GM19452 (cell line): ENCODE data around the gene GRIP1.
A peak's percentile ranks its signal among the peaks of the same experiment; 100 is the strongest.
"Not testable (repeated sequence)": the region's sequence is repeated elsewhere in the genome, so short reads cannot be mapped to it uniquely, and the experiment has no call there.

Source experiments
- ATAC-seq: cut with Tn5 transposase; IDR thresholded peaks from one replicate; pipeline ENCODE4 v1.9.1; 2021; ENCODE audit not compliant: unreplicated experiment

Gene GRIP1

DNA sequence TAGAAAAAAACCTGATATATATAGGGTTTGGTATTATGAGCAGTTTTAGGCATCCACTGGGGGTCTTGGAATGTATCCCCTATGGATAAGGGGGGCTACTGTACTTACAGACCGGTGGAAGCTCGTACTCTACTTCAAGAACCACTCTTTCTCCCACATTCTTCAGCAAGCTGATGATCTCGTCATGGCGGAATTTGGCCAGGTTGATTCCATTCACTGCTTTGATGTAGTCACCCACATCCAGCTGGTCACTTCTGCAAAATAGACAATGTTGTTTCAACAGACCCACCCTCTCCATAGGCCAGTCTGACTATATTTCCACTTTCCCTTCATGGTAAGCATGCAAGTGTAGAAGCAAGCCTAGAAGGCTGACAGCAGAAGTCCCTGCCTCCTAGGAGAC, 139.9 kb downstream of the GRIP1 start:
- ATAC-seq: no peak

DNA sequence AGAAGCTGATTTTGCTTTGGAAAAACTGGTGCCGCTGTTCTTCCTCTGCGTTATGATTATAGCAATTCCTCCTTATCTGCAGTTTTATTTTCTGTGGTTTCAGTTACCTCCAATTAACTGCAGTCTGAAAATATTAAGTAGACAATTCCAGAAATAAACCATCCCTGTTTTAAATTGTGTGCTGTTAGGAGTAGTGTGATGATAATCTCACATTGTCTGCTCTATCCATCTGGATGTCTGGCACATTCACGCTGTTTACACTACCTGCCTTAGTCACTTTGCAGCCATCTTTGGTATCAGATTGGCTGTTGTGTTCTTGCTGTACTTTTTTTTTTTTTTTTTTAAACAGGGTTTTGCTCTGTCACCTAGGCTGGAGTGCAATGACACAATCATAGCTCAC, 141.0 kb downstream of the GRIP1 start:
- no peak for ATAC-seq

DNA sequence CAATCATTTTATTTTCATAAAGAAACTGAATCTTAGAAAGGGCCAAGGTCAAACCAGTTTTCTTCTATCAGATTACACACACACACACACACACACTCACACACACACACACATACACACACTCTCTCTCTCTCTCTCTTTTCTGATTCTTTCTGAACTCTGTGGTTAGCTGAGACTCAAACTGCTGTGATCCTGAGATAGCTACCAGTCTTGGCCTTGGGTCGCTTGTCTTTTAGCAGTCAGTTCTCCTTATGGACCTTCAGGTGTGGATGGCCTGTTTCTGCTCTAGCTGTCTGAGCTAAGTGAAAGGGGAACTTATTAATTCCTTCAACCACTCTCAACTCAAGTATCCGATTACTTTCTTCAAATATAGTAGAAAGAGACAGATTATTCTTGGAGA, 145.1 kb downstream of the GRIP1 start:
- ATAC-seq: no peak

DNA sequence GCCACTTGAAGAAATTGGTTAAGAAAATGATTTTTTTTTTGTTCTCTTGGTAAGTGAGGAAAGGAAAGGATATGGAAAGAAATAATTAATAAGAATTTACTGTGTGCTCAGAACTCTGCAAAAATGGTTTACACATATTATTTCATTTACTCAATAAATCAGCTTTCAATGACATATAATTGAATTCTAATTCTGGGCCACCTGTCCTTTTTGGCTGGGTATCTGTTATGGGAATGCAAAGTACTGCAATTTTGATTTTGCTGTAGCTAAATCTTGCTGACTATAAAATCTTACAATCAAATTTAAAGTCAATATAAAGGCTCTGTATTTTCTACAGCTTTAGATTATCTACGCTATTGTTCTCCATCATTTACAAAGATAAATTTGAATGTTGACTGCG, 147.1 kb downstream of the GRIP1 start:
- no peak for ATAC-seq

DNA sequence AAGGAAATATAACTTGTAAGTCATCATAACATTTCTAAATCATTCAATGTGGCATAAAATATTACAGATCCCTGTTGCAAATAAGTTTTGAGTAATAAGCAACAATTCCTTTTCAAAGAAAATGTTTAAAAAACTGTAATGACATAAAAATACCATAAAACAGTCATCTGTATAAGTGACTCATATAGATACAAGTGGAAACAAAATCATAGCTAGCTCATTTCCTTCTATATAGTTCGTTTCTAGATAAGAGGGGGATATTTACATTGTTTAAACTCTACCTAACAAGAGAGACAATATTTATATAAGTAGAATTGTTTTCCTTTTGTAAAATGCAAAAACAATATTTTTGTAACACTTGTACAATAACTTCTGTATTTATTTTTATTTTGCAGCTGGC, 148.9 kb downstream of the GRIP1 start:
- no peak for ATAC-seq

DNA sequence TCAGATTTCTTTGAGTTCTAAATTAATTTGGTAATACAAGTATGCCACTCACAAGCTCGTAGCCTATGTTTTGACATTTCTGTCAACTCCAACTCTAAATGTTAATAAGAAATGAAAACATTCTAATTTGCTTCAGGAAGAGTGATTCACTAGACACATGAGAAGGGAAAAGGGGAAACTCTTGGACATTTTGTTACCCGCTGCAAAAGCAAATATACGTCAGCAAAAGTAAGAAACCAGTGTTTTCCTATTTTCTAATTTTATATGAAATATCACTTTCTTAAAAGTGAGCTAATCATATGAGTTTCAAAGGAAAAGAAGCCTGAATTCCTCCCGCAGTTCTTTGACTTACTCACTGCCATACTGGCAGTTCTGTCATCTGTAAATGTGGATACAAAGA, 162.3 kb downstream of the GRIP1 start:
- ATAC-seq: no peak

- no peak for ATAC-seq
Measured at GRCh38 chr12:66516133-66516532, 162.7 kb downstream of the GRIP1 start.

DNA sequence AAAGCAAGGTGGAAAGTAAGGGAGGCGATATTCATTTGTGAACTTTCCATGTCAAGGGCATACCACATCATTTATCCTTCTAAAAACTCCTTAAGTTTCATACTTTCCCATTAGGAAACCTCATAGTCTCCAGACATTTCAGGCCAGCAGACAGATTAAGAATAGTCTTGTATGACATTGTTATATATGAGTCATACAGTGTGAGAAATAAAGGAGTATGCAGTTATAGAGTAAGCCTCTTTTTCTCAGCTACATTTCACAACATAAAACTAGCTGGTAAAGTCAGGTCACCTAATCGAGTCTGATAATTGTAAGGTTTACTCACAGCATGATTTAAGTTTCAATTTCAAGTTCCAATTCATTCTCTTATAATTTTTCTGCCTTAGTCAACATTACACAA, 164.3 kb downstream of the GRIP1 start:
- no peak for ATAC-seq

- ATAC-seq: no peak
Measured at GRCh38 chr12:66508025-66508424, 170.9 kb downstream of the GRIP1 start.

GRCh38 chr12:66503746-66504145, 175.1 kb downstream of the GRIP1 start:
- no peak for ATAC-seq

DNA sequence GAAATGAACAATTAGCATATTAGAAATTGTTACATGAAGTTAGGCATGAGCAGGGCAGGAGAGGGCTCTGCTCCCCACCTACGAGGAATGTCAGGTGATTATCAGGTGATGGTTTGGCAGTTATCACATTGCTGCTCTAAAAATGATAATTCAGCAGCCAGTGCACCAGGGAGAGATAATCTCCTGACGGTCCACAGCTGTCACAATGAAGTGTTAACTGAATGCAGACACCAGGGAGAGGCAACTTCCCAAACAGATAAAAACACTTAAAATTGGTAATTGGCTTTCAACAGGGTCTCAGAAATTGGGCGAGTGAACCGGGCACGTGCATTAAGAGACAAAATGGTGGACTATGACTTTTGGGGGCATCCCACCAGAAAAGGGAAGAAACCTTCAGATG, 176.0 kb downstream of the GRIP1 start:
- no peak for ATAC-seq

GRCh38 chr12:66500841-66501240, 178.0 kb downstream of the GRIP1 start:
- ATAC-seq: peak; percentile 87

GRCh38 chr12:66500091-66500490, 178.8 kb downstream of the GRIP1 start:
- ATAC-seq: no peak

GRCh38 chr12:66499000-66499399, 179.9 kb downstream of the GRIP1 start:
- no peak for ATAC-seq

DNA sequence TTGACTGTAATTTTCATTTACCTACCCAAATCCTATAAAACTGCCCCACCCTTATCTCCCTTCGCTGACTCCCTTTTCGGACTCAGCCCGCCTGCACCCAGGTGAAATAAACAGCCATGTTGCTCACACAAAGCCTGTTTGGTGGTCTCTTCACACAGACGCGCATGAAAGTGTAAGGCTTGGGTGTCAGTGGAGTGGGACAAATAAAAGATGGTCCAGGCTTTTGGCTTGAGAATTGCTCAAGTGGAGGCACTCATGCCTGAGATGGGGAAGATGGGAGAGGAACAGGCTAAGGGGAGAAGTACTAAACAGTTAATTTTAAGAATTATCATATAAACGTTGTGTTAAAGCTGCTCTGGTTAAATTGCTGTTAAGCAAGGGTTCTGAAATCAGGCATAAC, 180.8 kb downstream of the GRIP1 start:
- not testable (repeated sequence) for ATAC-seq

DNA sequence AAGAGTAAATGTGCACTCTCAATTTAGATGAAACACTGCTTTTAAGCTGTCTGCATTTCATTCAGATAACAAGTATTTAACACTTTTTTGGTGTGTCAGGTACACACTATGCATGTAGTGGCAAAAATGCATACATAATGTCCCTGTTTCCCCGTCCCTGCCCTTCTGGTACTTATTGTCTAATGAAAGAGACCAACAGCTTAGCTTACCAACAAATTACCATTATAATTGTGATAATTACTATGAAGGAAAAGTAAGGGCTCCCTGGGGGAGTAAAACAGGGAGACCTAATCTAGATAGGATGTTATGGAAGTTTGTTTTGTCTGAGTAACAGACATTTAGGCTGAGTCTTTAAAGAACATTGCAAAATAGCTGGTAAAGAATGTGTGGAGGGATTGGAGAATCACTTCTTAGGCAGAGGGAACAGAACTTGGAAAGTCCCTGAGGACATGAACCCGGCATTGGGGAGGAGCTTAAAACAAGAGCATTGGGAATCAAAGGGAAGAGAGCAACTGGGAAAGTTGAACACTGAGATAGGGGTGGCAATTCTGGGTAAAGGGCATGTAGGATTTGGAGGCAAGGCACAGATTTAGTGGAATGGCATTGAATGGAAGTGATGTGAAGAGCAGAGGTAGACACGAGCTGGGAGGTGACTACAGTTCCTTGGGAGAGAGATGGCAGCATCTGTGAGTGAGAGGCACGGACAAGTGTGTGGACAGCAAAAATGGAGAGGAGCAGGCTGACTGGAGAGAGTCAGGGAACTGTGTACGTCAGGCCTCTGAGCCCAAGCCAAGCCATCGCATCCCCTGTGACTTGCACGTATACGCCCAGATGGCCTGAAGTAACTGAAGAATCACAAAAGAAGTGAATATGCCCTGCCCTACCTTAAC, 181.6 kb downstream of the GRIP1 start:
- ATAC-seq: no peak

DNA sequence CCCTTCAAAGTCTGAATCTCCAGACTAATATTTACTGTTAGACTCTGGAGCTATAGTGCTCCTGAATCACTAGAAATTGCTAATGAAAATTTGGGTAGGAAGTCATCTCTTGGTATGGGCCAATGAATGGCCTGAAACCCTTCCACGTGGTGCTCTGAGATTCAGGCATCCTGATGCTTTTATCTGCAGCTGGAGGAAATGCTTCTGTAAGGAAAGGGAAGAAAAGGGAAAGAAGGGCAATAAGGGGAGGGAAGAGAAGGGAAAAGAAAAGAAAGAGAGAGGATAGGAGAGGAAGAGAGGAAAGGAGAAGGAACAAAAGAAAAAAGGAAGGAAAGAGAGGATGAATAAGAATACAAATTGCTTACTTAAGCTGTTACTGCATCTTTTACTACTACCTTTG, 182.3 kb downstream of the GRIP1 start:
- ATAC-seq: no peak

GRCh38 chr12:66495709-66496108, 183.2 kb downstream of the GRIP1 start:
- ATAC-seq: no peak

GRCh38 chr12:66493819-66494218, 185.1 kb downstream of the GRIP1 start:
- ATAC-seq: no peak

DNA sequence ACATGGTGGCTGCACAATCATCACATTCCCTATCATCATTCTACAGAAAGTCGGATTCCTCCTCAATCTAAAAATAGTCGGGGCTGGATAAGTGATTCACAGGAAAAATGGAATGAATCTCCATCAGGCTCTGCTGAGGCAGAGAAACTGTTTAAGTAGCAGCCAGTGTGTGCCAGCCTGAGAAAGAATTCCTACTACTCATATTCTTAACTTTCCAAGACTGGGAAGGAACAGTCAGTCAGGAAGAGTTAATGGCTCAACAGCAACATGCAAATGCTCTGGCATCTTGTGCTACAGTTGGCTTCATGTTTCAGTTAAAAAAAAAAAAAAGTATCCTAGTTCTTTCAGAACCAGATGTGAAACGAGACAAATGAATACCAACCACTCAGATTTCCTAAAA, 187.0 kb downstream of the GRIP1 start:
- no peak for ATAC-seq

DNA sequence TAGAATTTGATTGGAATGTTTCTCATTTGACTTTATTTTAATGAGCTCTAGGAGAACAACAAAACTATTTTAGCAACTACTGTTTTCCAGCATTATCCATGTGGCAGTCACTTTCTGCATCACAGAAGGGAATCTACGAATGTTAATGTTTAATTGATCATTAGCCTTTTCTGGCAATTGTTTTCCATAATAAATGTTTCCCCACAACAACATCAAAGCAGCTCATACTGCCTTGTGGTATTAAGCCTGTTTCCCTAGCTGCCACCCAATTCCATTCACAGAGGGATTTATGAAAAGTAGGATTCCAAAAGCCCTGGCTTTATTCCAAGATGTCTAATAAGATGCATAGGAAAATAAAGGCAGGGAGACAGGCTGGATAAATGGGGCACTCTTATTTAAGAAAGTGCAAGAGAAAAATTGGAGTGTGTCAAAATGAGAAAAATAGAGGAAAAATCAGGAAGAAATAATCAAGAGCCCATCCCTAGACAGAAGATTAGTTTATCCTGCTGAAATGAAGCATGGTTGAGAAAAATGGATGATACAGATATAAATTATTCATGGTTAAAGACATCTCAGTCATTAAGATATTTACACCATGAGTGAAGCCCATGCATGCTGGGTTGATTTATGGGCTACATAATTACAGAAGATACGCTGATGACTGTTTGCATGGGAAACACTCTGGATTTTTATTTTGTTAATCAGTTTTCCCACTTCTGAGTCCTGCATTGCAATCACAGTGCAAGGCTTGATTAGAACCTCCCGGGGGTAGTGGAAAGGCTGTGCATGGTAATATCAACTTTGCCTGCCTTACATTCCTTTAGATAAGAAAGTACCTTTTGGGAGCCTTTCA, 196.3 kb downstream of the GRIP1 start:
- no peak for ATAC-seq

GRCh38 chr12:66467932-66468331, 210.9 kb downstream of the GRIP1 start:
- no peak for ATAC-seq
